ENCODE results near the gene TRERF1. TPM values are rescaled to one million over a fixed set of nuclear protein-coding genes. Genes with fewer than 3 reads are reported as not detected.
"Not testable (repeated sequence)": the region's sequence is repeated elsewhere in the genome, so short reads cannot be mapped to it uniquely, and the experiment has no call there.

Gene TRERF1
- total RNA-seq, 2 donors from 2014 or later, result 3.8 to 28.2 TPM

DNA sequence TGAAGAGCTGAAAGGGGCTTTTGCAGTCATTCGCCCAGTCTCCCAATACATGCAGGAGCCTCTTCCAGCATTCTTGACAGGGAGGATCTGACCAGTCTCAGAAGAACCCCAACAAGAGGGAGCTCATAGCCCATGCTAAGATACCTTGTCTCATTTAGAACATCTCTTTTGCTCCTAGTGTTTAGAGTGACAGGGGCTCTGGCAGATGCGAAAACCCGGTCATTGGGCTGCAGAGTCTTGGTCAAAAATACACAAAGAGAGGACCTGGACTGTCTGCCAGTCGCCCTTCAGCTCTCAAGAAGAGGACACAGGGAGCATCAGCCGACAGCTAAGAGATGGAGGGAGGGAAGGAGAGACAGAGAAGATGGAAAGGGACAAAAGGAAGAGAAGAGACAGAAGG, 257.7 kb downstream of the TRERF1 start:
- H3K9me3 Mint-ChIP-seq, result no peaks in the 10 kb centered on the region
- peak overlapping the region in 1 of 2 donors; percentile 69 for H3K27ac Mint-ChIP-seq
- no peaks in the 10 kb centered on the region for H3K36me3 Mint-ChIP-seq
- ATAC-seq, result no peak
- DNase-seq (ENCODE audit: low spot score in 2 of 2), result no peak

DNA sequence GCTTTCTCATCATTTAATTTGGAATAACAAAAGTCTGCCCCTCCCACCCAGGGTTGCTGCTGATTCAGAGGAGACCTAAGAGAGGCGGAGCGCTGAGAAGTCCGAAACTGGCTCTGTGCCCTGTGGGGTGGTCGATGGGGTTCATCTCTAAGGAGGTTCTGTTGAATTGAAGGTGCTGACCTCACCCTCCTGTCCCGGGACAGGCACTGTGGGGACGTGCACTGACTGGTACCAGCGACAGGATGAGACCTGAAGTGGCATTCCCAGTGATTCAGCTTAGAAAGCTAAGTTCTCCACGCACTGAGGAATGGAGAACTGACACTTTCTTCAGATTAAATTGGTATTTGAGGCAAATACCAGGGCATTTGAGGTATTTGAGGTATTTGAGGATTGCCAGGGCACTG, 258.2 kb downstream of the TRERF1 start:
- H3K36me3 Mint-ChIP-seq, result no peaks in the 10 kb centered on the region
- DNase-seq (ENCODE audit: low spot score in 2 of 2) (no peak), ATAC-seq (no peak)
- no peak overlapping the region for H3K27ac Mint-ChIP-seq
- no peaks in the 10 kb centered on the region for H3K9me3 Mint-ChIP-seq

DNA sequence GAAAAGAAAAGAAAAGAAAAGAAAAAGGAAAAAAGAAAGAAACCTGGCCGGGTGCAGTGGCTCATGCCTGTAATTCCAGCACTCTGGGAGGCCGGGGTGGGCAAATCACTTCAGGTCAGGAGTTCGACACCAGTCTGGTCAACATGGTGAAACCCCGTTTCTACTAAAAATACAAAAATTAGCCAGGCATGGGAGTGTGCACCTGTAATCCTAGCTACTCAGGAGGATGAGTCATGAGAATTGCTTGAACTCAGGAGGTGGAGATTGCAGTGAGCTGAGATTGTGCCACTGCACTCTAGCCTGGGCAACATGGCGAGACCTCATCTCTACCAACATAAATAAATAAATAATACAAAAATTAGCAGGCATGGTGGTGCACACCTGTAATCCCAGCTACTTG, 259.3 kb downstream of the TRERF1 start:
- H3K27ac Mint-ChIP-seq; DNase-seq (ENCODE audit: low spot score in 2 of 2); ATAC-seq; H3K9me3 Mint-ChIP-seq; H3K36me3 Mint-ChIP-seq: not testable (repeated sequence)

DNA sequence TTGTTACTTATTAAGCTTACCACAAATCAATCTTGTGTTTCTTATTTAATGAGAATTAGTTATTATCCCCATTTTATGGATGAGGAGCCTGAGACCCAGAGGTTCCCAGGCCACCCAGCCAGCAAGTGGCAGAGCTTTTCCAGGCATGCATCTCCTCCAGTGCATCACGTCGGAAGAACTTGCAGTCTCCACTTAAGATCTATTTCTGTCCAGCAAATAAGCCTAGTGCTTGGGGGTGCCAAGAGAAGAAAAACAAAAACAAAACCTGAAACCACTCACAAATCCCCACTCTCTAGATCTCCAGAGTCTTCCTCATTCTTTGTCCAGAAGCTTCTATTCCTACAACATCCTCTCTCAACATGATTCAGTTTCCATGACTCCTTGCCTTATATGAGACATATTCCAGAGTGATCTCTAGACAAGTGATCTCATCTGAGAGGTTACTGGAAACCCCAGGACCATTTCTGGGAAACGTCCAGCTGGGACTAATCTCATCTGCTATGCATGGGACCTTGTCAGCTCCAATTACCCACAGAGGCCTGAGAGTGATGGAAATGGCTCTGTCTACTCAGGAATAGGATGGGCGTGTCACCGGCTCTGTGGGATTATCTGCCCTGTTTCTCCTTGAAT, 261.1 kb downstream of the TRERF1 start:
- no peak for ATAC-seq
- no peaks in the 10 kb centered on the region for H3K9me3 Mint-ChIP-seq
- H3K36me3 Mint-ChIP-seq, result no peaks in the 10 kb centered on the region
- peak overlapping the region in 1 of 2 donors; percentile 25 for H3K27ac Mint-ChIP-seq
- DNase-seq (ENCODE audit: low spot score in 2 of 2), result no peak

DNA sequence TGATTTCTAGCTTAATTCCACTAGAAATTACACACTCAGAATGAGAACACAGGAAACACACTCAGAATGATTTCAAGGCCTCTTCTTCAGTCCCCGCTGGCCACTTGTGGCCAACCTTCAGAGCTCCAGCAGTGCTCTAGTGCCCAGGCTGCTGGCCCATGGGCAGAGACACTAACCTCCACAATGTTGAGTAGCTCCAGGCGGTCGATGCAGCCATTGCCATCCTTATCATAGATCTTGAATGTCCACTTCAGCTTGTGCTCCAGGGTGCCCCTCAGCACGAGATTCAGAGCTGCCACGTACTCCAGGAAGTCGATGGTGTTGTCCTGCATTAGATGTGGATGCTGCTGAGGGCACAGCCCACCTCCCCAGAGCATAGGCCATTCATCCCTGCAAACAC, 263.3 kb downstream of the TRERF1 start:
- no peak overlapping the region for H3K27ac Mint-ChIP-seq
- H3K9me3 Mint-ChIP-seq, result no peaks in the 10 kb centered on the region
- DNase-seq (ENCODE audit: low spot score in 2 of 2) (no peak), ATAC-seq (no peak)
- no peaks in the 10 kb centered on the region for H3K36me3 Mint-ChIP-seq

DNA sequence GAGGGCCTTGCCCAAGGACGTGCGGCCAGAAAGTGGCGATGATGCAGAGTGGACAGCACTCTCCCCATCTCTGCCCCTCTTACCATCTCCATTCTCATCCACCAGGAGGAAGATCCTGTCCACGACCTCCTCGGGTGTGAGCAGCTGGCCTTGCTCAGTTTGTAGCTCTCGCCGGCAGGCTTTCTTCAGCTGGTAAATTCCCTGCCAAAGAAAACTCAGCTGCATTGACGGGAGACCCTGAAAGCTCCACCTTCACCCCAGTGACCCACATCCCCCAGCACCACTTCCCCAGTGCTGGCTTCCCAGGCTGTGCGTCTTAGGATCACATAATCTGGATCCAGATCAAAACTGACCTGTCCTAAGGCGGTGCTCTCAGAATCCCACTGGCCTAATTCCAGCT, 266.1 kb downstream of the TRERF1 start:
- no peaks in the 10 kb centered on the region for H3K36me3 Mint-ChIP-seq
- no peak for ATAC-seq
- DNase-seq (ENCODE audit: low spot score in 2 of 2), result no peak
- H3K27ac Mint-ChIP-seq, result peak overlapping the region in 1 of 2 donors; percentile 51
- no peaks in the 10 kb centered on the region for H3K9me3 Mint-ChIP-seq

DNA sequence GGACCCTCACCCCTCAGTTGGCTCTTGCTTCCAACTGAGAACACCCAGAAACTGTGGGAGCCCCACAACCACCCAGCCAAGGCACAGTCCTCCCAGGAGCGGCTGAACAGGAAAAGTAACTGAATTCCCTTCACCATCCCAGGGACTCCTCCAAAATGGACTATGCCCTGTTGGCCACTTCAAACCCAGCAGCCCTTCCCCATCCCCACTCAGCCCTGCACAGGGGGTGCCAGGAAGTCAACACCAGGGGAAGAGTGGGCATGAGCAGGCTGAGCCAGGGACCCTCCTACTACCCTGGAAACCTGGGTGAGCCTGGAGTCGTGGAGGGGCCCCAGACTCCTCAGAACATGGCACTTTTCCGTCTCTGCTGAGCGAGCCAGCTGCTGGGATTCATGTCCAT, 267.3 kb downstream of the TRERF1 start:
- H3K27ac Mint-ChIP-seq, result no peak overlapping the region
- DNase-seq (ENCODE audit: low spot score in 2 of 2) (no peak), ATAC-seq (no peak)
- no peaks in the 10 kb centered on the region for H3K9me3 Mint-ChIP-seq
- no peaks in the 10 kb centered on the region for H3K36me3 Mint-ChIP-seq

DNA sequence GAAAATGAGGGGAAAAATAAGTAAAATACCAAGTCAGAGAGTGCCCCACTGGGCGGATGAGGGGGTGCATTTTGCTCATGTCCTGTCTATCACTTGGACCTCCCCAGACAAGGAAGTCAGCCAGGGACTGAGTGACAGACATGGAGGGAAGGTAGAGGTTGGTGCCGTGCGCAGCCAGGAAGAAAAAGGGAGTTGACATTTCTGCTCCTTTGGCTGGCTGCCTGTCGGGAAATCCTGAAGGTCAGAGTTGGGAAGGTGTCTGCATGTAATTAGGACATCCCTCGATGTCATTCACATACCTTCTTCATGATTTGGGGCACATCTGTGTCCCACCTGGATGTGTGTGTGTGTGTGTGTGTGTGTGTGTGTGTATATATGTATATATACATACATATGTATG, 269.6 kb downstream of the TRERF1 start:
- DNase-seq (ENCODE audit: low spot score in 2 of 2), result no peak
- H3K36me3 Mint-ChIP-seq, result no peaks in the 10 kb centered on the region
- H3K27ac Mint-ChIP-seq, result no peak overlapping the region
- ATAC-seq, result no peak
- H3K9me3 Mint-ChIP-seq, result no peaks in the 10 kb centered on the region

DNA sequence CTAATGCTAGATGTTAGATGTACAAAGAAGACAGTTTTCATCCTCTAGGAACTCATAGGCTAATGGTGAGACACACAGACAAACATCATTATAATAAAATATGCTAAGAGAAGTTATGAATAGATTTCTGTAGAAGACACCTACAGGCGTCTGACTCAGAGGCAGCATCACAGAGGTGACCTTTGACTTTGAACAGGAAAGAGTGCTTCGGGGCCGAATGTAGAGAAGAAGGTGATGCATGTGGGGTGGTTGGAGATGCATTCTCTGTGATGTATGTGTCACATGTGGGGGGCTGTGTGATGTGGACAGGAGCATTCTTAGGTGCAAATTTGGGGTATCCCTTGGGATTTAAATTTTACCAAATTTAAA, 271.8 kb downstream of the TRERF1 start:
- peak in 1 of 2 donors; percentile 69 for ATAC-seq
- Mint-ChIP-seq H3K9me3 (no peaks in the 10 kb centered on the region), H3K27ac (no peak overlapping the region), H3K36me3 (no peaks in the 10 kb centered on the region)
- no peak for DNase-seq (ENCODE audit: low spot score in 2 of 2)

DNA sequence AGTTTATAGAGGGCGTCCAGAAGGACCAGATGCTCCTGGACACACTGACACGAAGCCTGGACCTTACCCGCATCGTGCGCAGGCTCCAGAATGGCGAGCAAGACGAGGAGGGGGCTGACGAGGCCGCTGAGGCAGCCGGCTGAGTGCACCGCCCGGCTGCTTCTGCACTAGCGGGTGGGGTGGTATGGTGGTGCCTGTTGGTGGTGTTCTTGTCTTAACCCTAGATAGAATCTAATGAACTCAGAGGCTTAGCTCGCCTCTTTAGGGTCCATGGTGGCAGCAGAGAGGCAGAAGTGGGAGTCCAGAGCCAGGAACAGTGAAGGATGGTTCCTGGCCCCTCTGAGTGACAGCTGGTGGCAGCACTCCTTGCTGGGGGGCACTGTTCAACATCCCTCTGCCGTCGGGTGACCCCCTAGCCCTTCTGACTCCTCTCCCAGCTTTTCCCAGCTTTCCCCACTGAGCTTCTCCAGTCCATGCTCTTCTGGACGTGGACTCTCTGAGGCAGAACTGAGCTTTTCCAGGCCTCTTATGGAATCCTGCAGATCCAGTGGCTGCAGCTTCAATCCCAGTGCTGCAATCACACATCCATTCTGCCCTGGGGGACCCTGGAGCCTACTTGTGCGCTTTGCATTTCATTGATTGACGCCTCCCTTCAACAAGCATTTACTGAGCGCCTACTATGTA, 272.3 kb downstream of the TRERF1 start:
- Mint-ChIP-seq H3K9me3 (no peaks in the 10 kb centered on the region), H3K36me3 (no peaks in the 10 kb centered on the region), H3K27ac (no peak overlapping the region)
- no peak for DNase-seq (ENCODE audit: low spot score in 2 of 2)
- ATAC-seq, result no peak

DNA sequence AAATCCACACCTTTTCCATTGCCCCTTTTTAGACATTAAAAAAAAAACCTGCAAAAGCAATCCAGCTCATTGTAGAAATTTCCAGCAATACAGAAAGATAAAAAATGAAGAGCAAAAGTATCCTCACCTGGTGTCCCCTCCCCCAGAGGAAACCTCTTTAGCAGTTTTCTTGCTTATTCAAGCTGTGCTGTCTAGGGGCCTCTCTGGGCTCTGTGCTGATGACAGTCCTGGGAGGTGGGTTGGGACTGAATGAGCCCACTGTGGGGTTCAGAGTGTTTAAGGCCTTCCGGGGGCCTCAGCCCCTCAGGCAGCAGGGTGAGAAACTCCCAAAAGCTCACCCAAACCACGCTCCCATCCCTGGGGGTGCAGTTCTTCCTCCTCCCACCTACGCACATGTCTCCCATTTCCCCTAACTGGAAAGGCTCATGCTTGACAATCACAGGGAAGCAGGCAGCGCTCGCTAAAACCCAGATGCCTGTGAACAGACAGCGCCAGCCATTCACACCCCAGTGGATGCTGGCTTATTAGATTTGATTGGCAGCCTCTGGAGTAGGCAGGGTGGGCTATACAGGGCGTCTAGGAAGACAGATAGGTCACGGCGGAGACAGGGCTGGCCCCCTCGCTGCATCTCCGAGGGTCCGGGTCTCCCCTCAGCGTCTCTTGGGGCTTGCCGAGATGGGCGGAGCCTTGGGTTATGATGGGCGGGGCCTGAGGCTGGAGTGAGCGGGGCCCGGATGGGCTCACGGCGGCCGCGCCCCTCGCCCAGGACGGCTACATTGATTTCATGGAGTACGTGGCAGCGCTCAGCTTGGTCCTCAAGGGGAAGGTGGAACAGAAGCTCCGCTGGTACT, 274.0 kb downstream of the TRERF1 start:
- Mint-ChIP-seq H3K9me3 (no peaks in the 10 kb centered on the region), H3K27ac (peak overlapping the region in 1 of 2 donors; percentile 52), H3K36me3 (no peaks in the 10 kb centered on the region)
- ATAC-seq (peak in 1 of 2 donors; percentile 76), DNase-seq (ENCODE audit: low spot score in 2 of 2) (peak in 1 of 2 donors; percentile 32)

DNA sequence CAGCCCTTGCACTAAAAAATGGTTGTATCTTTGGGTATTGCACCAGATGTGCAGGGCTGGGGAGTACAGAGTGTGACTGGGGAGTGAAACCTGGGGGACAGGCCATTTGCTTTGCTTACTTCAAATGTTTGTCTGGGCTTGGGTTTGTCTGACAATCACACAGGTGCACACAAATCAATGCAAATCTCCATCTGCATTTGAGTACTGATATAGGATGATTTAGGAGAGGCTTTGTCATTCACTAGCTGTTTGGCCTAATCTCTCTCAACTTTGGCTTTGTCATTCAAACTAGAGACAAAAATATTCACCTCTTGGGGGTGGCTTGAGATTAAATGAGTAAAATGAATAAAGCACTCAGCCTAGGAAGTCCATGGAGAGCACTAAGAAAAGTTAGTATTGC, 274.7 kb downstream of the TRERF1 start:
- no peak overlapping the region for H3K27ac Mint-ChIP-seq
- no peak for ATAC-seq

DNA sequence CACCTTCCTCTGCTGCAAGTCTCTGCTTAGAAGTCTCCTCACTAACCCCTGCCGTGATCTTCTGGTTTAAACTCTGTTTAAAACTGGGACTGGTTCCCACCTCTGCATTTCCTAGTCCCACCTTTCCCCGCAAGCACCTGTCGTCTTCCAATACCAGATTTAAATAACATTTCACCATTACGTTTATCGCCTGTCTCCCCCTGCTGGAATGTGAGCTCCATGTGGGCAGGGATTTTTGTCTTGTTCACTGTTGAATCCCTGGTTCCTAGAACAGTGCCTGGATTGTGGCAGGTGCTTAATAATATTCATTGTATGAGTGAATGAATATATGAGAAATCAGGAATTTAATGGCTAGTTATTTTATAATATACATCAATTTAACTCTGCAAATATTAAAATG, 275.9 kb downstream of the TRERF1 start:
- H3K27ac Mint-ChIP-seq, result no peak overlapping the region
- no peak for DNase-seq (ENCODE audit: low spot score in 2 of 2)

More for the DNA sequence above, 274.7 kb downstream of the TRERF1 start:
- Mint-ChIP-seq H3K36me3 (no peaks in the 10 kb centered on the region), H3K9me3 (no peaks in the 10 kb centered on the region)
- no peak for DNase-seq (ENCODE audit: low spot score in 2 of 2)

More for the DNA sequence above, 275.9 kb downstream of the TRERF1 start:
- no peaks in the 10 kb centered on the region for H3K36me3 Mint-ChIP-seq
- H3K9me3 Mint-ChIP-seq, result no peaks in the 10 kb centered on the region
- ATAC-seq, result no peak

Other genes with a start within 250 kb of the TRERF1 start
- 10 to 100 TPM; 30.8 to 37.4 TPM for gene MRPS10, start 234.1 kb downstream of the TRERF1 start, total RNA-seq
- gene UBR2, start 112.1 kb upstream of the TRERF1 start, total RNA-seq, result 10 to 100 TPM; 28.4 to 39.8 TPM